GM21528 (cell line): Measurements from ENCODE around the gene AGPS.
A peak's percentile ranks its signal among the peaks of the same experiment; 100 is the strongest.
"Not testable (repeated sequence)": the region's sequence is repeated elsewhere in the genome, so short reads cannot be mapped to it uniquely, and the experiment has no call there.

Experiments
- ATAC-seq: cut with Tn5 transposase; IDR thresholded peaks from one replicate; pipeline ENCODE4 v1.9.1; 2021; ENCODE audit warnings: mild to moderate bottlenecking, moderate library complexity; ENCODE audit not compliant: unreplicated experiment, low FRiP score

Gene AGPS

GRCh38 chr2:177392373-177393202 is at the start of gene AGPS:
TSS of gene AGPS (plus strand) at chr2:177392773. CDS start at chr2:177392790, 17 bp downstream.
- ATAC-seq = peak; percentile 90

GRCh38 chr2:177343773-177344172 is 48.8 kb upstream of the AGPS start:
- no peak for ATAC-seq

- no peak for ATAC-seq
Measured at GRCh38 chr2:177344316-177344715, 48.3 kb upstream of the AGPS start.

DNA sequence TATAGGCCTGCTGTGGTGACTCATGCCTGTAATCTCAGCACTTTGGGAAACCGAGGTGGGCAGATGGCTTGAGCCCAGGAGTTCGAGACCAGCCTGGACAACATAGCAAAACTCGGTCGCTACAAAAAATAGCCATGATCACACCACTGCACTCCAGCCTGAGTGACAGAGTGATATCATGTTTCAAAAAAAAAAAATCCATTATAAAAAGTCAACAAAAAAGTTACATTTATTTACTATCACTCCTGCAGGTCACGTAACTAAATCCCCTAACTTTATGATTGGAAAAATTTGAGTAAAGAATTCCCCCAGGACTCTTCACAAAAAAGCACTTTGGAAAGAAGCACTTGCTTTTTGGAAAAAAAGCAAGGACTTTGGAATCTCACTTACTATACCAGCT is 46.4 kb upstream of the AGPS start:
- no peak for ATAC-seq

DNA sequence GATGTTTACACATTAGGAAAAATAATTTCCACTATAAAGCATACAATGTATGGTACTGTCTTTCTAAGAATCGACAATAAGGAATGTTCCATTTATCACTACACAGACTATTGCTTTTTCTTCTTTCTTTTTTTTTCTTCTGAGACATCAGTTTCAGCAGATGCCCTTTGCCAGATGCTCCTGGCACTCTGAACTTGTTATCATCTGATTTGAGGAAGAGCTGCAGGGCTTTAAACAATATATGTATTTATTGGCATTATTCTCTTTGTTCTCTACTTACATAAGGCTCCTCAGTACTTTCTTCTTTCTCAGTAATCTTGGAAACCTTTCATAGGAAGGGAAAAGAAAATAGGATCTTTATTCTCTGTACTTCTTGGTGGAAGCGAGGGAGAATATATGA is 45.0 kb upstream of the AGPS start:
- no peak for ATAC-seq

- ATAC-seq = no peak
Measured at GRCh38 chr2:177348118-177348654, 44.4 kb upstream of the AGPS start.

DNA sequence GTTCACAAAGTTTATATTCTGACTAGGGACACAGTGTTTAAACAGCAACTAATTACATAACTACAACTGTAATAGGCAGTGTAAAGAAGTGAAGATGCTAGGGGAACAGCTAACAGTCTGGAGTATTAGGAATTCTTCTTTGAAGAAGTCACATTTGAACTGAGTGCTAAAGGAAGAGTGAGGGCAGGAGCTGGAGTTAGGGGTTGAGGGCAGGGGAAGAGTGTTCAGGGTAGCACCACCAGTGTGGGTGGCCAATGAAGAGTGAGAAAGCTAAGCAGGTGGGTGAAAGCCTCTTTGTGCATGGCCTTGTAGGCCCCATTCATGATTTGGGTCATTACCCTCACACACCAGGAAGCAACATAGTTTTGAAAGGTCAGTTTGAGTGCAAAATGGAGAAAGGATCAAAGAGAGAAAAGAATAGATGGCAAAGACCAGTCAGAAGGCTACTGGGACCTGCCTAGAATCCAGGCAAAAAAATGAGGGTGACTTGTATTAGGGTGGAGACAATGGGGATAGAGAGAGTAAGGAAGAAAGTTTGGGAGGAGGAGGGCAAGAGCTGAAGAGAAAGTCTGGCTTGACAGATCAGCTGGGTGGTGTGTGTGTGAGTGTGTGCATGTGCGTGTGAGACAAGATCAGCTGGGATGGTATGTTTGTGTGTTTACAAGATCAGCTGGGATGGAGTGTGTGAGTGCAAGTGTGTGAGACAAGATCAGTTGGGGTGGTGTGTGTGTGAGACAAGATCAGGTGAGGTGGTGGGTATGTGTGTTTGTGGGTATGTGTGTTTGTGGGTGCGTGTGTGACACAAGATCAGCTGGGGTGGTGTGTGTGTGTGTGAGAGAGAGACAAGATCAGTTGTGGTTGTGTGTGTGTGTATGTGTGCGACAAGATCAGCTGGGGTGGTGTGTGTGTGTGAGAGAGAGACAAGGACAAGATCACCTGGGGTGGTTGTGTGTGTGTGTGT is 43.6 kb upstream of the AGPS start:
- no peak for ATAC-seq

DNA sequence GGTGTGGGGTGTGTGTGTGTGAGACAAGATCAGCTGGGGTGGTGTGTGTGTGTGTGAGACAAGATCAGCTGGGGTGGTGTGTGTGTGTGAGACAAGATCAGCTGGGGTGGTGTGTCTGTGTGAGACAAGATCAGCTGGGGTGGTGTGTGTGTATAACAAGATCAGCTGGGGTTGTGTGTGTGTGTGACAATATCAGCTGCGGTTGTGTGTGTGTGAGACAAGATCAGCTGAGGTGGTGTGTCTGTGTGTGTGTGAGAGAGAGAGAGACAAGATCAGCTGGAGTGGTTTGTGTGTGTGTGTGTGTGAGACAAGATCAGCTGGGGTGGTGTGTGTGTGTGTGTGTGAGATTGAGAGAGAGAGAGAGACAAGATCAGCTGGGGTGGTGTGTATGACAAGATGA is 41.9 kb upstream of the AGPS start:
- not testable (repeated sequence) for ATAC-seq

DNA sequence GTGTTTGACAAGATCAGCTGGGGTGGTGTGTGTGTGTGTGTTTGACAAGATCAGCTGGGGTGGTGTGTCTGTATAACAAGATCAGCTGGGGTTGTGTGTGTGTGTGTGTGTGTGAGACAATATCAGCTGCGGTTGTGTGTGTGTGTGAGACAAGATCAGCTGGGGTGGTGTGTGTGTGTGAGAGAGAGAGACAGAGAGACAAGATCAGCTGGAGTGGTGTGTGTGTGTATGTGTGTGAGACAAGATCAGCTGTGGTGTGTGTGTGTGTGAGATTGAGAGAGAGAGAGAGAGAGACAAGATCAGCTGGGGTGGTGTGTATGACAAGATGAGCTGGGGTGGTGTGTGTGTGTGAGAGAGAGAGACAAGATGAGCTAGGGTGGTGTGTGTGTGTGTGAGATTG is 41.5 kb upstream of the AGPS start:
- not testable (repeated sequence) for ATAC-seq

- no peak for ATAC-seq
Measured at GRCh38 chr2:177352441-177353186, 40.0 kb upstream of the AGPS start.

DNA sequence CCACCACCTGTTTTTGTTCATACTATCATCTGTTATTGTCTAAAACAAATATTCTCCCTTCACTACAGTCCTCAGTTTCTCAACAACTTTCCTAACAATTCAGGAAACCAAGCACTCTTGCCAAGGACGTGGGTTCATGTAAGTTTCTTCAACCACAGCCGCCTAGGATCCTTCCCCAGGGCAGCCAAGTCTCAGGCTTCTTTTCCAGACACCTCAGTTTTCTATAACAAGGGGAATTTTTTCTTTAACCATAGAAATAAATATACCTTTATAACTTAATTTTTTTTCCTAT is 39.4 kb upstream of the AGPS start:
- no peak for ATAC-seq

DNA sequence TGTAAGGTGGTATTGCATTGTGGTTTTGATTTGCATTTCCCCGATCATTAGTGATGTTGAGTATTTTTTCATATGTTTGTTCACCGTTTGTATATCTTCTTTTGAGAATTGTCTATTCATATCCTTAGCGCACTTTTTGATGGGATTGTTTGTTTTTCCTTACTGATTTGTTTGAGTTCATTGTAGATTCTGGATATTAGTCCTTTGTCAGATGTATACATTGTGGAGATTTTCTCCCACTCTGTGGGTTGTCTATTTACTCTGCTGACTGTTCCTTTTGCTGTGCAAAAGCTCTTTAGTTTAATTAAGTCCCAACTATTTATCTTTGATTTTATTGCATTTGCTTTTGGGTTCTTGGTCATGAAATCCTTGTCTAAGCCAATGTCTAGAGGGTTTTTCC is 38.0 kb upstream of the AGPS start:
- not testable (repeated sequence) for ATAC-seq

GRCh38 chr2:177355874-177356273 is 36.7 kb upstream of the AGPS start:
- ATAC-seq = no peak

- ATAC-seq = no peak
Measured at GRCh38 chr2:177359836-177360595, 32.6 kb upstream of the AGPS start.

- no peak for ATAC-seq
Measured at GRCh38 chr2:177362499-177362898, 30.1 kb upstream of the AGPS start.

GRCh38 chr2:177363332-177363731 is 29.2 kb upstream of the AGPS start:
- ATAC-seq = no peak

GRCh38 chr2:177365764-177366163 is 26.8 kb upstream of the AGPS start:
- ATAC-seq = not testable (repeated sequence)

GRCh38 chr2:177368023-177368422 is 24.6 kb upstream of the AGPS start:
- ATAC-seq = not testable (repeated sequence)

- no peak for ATAC-seq
Measured at GRCh38 chr2:177379354-177379753, 13.2 kb upstream of the AGPS start.

DNA sequence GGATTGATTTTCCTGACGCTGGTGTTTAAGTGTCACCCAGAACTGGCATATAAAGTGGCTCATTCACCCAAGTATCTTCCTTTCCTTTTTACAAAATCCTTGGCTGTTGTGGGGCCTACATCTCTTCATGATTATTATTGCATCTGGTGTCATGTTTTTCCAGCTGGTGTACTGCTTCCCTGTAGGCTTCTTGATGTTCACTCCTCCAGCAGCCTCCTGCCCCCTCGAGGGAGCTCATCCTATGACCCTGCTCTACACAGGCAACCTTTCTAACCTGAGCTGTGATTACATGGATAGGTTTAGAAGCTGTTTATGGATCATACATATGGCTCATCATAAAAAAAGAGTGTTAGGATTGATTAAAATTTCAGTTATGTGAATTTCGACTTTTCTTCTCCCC is 12.4 kb upstream of the AGPS start:
- ATAC-seq = no peak
